ENCODE measurements around the gene LKAAEAR1.
"Not testable (repeated sequence)": the region's sequence is repeated elsewhere in the genome, so short reads cannot be mapped to it uniquely, and the experiment has no call there.

Gene LKAAEAR1, protein sequence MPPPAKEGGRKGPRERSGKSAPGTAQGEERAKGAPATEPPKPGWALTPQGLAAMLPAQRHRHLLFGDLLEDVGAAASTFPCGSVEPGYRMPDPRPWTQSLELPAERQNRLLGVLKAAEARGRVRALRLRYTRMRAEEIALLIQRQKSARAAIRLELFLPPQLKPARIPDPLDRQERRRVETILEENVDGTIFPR

DNA sequence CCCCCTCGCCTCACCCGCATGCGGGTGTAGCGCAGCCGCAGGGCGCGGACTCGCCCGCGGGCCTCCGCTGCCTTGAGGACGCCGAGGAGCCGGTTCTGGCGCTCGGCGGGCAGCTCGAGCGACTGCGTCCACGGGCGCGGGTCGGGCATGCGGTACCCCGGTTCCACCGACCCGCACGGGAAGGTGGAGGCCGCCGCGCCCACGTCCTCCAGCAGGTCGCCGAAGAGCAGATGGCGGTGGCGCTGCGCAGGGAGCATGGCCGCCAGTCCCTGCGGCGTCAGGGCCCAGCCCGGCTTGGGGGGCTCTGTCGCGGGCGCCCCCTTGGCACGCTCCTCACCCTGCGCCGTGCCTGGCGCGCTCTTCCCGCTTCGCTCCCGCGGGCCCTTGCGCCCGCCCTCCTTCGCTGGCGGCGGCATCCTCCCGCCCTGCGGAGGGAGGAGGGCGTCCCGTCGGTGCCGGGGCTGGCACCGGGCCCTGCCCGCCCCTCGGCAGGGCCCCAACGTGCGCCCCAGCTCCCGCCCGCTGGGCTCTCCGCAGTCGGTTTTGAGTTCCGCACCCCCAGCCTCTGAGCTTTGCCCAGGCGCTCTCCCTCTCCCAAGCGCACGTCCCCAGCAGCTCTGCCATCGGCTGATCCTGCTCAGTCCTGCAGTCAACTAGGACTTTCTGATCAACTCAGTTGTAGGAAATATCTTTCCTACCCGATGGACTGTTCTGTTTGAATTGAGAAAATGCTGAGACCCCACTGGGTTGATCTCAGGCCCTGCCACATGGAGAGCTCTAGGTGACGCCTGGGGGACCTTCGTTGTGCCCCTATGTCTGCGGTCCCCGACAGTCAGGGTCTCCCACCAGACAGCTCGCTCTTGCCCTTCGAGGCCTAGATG, at the start of gene LKAAEAR1:
LKAAEAR1 (minus strand) TSS at position 595 of the 881 bp plus-strand sequence; CDS start at position 416, 179 bp downstream.
- no peak for DNase-seq

DNA sequence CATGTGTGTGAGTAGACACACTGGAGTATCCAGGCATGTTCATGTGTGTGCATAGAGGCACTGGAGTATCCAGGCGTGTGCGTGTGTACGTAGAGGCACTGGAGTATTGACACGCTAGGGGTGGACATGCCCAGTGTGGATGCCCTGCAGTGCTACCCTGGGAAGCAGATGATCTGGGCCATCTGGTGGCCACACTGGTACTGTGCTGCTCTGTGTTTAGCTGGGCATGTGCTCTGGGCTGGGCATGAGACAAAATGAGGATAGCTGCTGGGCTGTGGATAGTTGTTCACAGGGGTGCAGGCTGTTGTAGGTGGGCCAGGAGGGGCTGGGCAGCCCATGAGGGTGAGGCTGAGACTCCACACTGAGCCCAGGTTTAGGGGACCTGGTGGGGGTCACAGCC, 47.2 kb upstream of the LKAAEAR1 start:
- peak in 1 of 2 experiments; percentile 26 for DNase-seq

DNA sequence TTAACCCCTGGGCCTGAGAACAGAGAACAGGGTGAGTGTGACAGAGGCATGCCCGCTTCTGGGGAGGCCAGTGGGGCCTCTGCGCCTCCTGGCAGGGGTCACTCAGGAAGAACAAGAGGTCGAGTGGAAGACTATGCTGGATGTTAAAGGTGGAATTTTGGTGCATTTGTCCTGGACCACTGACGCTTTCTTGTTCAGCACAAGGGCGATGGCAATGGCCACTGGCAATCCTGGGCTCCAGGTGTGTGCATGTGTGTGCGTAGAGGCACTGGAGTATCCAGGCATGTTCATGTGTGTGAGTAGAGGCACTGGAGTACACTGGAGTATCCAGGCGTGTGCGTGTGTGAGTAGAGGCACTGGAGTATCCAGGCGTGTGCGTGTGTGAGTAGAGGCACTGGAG, 46.7 kb upstream of the LKAAEAR1 start:
- no peak for DNase-seq

DNA sequence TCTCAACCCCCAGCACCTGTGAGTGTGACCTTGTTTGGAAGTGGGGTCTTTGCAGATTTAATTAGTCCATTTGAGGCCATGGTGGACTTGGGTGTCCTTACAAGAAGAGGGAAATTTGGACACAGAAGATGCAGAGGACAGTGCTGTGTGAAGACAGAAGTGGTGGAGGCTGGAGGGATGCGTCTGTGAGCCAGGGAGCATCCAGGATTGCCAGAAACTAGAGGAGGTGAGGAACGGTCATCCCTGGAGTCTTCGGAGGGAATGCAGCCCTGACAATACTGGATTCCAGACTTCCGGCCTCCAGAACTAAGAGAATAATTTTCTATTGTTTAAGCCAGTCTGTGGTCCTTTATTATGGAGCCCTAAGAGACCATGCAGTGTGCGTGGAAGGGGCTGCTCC, 46.1 kb upstream of the LKAAEAR1 start:
- no peak for DNase-seq

DNA sequence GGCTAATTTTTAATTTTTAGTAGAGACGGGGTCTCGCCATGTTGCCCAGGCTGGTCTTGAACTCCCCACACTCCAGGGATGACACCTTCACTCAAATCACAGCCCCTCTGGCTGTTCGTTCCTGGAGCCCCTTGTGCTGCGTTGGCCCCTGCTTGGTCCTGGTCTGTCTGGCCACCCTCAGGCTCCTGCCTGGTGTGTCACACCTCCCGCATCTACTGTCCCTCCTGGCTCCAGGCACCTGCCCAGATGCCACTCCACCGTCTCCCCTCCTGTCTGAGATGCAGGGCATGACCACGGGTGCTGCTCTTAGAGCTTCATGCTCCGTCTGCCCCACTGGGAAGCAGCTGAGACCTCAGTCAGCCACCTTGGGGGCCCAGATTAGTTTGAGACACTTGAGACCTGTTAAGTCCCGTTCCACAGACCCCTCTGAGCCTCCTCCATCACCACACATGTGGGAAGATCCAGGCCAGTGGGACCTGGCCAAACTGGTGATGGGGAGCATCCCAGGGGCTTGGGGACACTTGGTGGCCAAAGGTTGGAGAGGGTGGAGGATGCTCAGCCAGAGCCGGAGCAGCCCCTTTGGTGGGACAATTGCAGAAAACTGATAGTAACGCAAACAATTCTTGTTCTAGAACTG, 45.1 kb upstream of the LKAAEAR1 start:
- DNase-seq: no peak

DNA sequence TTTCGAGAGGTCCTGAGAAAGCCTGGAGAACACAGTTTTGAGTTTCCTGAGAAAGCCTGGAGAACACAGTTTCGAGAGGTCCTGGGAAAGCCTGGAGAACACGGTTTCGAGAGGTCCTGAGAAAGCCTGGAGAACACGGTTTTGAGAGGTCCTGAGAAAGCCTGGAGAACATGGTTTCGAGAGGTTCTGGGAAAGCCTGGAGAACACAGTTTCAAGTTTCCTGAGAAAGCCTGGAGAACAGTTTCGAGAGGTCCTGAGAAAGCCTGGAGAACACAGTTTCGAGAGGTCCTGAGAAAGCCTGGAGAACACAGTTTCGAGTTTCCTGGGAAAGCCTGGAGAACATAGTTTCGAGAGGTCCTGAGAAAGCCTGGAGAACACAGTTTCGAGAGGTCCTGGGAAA, 39.3 kb upstream of the LKAAEAR1 start:
- not testable (repeated sequence) for DNase-seq

DNA sequence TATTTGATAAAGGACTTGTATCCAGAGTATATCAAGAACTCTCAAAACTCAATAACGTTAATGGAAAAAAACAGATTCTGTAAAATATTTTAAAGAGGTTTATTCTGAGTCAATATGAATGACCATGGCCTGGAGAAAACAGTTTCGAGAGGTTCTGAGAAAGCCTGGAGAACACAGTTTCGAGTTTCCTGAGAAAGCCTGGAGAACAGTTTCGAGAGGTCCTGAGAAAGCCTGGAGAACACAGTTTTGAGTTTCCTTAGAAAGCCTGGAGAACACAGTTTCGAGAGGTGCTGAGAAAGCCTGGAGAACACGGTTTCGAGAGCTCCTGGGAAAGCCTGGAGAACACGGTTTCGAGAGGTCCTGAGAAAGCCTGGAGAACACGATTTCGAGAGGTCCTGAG, 38.7 kb upstream of the LKAAEAR1 start:
- DNase-seq: not testable (repeated sequence)

DNA sequence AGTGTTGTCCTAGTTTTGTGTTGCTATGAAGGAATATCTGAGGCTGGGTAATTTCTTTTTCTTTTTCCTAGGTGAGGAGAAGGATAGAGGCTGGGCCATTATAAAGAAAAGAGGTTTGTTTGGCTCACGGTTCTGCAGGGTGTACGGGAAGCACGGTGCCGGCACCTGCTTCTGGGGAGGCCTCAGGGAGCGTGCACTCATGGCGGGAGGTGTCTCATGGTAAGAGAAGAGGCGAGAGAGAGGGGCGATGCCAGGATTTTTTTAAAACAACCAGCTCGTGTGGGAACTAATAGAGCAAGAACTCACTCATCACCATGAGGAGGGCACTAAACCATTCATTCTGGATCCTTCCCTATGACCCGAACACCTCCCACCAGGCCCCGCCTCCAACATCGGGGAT, 37.4 kb upstream of the LKAAEAR1 start:
- DNase-seq: no peak

DNA sequence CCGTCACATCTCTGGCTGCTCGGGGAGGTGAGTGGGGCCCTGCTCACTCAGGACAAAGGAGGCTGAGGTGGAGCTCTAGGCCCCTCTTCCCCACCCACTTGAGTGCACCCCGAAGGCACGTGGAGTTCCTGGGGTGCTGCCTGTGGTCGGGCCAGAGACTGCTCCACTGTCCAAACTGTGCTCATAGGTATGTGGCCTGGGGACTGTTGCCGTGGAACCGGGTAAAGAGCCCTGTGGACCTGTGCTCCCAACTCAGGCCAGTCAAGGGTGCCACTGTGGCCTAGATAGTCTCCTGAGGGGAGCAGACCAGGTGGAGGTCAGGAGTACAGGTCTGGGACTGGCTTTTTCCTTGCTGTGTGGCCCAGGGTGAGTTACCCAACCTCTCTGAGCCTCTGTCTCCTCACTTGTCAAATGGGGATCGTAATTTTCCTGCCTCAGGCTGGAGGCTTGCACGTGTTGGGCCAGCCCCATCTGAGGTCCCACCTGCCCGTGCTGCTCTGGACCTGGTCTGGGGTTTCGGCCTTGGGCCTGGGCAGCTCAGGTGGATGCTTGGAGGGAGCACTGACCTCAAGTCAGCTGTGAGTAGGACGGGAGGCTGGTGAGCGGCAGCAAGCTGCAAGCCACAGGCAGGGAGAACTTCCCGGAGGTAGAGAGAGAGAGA, 35.6 kb upstream of the LKAAEAR1 start:
- no peak for DNase-seq

DNA sequence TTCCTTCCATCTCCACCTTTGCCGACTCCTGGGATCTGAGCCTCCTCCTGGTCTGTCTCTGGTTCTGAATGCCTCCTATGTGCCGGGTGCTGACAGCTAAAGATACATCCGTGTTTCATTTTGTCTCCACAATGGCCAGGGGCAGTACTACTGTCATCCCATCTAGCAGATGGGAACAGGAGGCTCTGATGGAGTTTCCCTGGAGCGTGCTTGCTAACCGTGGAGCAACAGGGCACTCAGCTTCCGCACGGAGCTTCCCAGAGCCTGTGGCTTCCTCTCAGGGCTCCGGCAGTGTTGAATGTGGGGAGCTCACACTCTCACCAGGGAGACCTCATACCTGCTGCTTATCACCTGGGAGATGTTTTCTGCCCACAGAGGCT, 35.1 kb upstream of the LKAAEAR1 start:
- no peak for DNase-seq

DNA sequence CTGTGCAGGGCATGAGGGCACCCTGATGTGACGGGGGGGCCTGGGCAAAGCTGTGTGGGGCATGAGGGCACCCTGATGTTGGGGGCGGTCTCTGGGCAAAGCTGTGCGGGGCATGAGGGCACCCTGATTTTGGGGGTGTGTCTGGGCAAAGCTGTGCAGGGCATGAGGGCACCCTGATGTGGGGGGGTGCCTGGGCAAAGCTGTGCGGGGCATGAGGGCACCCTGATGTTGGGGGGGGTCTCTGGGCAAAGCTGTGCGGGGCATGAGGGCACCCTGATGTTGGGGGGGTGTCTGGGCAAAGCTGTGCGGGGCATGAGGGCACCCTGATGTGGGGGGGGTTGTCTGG, 33.2 kb upstream of the LKAAEAR1 start:
- not testable (repeated sequence) for DNase-seq

DNA sequence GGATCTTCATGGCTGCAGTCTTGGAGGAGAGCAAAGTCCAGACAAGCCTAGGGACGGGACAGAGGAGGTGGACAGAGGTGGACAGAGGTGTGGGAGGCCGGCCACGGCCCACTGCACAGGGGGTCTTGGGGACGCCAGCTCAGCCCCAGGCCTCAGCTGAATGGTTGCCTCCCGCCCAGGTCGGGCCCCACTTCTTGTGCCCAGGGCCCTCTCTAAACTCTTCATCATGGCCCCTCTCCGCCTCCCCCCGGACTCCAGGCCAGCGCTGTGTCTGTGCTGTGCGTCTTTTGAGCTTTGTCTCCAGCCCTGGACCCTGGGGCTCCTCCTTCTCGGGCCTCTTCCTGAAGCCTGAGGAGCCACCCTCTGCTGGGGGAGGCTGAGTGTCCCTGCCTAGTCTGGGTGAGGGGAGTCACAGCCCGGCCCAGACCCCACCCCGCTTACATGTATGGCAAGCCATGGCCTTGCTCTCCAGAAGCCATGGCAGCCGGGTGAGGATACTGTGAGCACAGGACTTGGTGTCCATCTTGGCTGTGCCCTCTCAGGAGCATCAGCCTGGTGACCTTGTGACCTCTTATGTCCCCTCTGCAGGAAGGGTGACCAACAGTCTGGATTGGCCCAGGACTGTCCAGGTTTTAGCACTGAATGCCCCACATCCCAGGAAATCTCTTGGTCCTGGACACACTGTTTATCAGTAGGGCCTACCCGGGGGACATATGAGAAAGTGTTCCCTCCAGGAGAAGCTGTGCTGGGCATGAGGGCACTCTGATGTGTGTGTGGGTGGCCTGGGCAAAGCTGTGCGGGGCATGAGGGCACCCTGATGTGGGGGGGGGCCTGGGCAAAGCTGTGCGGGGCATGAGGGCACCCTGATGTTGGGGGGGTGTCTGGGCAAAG, 32.6 kb upstream of the LKAAEAR1 start:
- DNase-seq: no peak

DNA sequence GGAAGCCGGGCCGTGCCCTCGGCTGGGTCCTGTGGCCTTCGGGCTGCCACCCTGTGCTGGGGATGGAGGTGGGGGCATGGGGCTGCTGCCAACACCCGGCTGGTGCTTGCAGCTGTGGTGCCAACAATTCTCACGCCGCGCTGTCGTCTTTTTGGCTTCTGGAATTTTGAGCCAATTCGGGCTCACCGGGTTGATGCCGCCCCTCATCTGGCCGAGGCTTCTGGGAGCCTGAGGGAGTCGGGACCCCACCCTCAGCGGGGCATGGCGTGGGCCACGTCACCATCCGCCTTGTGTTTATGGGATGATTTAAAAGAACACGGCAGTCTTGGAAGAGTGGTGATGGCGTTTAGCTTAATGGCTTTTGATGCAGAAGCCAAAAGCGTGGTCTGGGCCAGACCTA, 31.8 kb upstream of the LKAAEAR1 start:
- no peak for DNase-seq

DNA sequence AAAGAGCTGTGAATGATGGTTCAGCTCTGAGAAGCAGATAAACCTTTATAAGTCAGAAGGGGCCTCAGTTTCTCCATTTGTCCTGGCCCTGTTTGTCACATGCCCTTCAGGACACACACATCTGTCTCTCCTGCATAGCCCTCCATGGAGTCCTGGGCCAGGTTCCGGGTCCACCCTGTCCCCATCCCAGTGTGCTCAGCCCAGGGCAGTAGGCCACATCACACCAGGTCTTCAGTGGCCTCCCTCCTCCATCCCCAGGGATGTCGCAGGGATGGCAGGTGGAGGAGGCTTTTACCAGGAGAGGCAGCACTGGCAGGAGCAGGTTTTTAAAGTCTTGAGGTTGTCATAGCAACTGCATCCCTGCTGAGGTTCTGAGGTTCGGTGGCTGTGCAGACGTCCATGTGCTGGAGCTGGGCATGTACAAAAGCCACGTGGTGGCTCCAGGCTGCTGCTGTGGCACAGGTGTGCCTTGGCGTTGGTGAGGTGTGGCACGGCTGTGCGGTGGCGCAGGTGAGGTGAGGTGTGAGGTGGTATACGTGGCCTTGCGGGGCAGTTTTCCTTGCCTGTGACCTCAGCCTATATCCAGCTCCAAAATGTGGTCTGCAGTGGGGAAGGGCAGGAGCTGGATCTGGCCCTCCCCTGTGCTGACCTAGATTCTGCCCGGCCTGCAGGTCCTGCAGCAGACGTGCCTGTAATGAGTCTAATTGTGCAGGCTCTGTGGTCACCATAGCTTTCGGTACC, 31.1 kb upstream of the LKAAEAR1 start:
- DNase-seq: no peak

DNA sequence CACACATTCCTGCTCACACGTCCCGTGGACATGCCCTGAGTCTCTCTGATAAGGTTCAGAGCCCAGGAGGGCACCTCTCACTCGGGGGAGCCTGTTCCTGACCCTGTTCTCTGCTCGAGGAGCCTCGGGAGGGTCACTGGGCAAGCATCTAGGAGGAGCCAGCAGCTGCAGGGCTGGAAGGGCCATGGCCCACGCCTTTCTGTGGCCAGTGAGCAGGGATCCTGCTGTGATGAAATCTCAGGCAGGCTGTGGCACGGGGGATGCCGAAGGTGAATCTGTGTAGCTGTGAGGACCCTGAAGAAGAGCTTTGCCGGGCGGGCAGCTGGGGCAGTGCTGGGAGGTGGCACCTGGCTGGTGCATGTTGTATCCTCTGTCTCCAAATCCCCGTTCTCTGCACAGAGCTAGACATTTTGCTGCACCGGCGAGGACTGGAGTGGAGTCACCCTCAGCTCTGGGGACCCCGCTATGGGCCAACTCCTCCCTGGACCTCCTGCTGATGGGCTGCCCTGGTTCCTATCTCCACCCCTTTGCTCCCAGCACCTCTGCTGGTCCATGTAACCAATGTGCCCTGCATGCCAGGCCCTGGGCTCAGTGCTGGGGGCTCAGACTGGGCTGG, 30.3 kb upstream of the LKAAEAR1 start:
- DNase-seq: no peak

DNA sequence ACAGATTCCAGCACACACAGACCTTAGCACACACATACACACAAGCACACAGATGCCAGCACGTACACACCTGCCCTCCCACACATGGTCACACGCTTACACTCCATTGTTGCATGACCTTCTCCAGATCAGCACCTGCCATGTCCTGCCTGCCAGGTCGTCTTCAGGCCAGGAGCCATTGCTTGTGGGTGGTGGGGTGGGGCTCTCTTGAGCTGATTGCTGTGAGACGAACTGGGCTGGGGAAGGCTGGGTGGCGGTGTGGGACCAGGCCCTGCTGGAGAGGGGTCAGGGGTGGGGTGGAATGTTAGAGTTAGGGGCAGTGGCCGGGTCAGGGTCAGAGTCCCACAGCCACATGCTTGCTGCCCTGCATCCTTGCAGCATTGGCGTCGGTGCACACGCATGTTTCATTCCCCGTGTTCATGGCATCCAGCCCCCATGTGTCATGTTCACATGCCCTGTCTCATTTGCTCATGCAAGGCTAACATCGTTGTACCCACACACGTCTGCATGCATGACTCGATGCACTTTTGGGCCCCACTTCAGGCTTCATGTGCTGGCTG, 29.7 kb upstream of the LKAAEAR1 start:
- DNase-seq: no peak

DNA sequence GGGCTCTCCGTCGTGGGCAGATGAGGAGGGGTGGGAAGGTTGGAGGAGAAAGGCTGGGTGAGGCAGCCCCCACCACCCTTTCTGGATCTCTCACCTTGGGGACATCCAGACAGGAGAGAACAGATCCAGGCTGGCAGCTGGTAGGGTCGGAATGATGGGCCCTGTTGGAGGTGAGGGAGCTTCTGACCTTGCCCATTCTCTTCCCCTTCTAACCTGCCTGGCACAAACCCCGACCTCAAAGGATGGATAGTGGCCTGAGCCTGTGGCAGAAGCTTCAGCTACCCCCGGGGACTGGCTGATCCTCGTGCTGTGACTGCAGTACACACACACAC, 29.2 kb upstream of the LKAAEAR1 start:
- DNase-seq: no peak

DNA sequence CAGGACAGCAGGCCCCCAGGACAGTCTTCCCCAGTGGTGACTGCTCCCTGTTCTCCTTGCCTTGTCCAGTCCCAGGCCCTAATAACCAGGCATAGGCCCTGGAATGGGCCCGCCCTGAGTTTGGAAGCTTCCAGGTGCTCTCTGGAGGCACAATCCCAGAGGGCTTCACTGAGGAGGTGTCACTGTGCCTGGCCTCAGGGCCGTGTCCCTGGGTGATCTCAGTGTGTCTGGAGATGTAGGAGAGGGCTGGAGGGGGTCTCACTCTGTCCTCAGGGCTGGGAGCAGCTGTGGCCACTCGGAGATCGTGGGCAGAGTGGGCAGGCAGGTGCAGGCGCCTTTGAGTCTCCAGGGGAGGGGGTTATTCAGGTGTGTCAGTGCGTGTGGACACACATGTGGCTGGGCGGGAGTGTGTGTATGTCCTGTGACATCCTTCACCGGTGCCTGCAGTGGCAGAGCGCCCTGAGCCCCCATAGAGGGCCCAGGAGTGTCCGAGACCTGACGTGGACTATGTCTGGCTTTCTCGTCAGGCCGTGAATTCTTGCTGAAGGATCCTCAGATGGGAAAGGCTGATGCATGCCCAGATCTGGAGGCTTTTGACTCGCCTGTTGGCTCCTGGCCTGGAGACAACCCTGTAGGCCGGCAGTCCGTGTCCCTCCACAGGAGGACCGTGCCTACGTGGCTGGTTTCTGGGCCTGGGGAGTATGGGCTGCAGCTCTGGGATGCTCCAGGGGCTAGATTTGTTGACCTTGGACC, 28.7 kb upstream of the LKAAEAR1 start:
- no peak for DNase-seq

DNA sequence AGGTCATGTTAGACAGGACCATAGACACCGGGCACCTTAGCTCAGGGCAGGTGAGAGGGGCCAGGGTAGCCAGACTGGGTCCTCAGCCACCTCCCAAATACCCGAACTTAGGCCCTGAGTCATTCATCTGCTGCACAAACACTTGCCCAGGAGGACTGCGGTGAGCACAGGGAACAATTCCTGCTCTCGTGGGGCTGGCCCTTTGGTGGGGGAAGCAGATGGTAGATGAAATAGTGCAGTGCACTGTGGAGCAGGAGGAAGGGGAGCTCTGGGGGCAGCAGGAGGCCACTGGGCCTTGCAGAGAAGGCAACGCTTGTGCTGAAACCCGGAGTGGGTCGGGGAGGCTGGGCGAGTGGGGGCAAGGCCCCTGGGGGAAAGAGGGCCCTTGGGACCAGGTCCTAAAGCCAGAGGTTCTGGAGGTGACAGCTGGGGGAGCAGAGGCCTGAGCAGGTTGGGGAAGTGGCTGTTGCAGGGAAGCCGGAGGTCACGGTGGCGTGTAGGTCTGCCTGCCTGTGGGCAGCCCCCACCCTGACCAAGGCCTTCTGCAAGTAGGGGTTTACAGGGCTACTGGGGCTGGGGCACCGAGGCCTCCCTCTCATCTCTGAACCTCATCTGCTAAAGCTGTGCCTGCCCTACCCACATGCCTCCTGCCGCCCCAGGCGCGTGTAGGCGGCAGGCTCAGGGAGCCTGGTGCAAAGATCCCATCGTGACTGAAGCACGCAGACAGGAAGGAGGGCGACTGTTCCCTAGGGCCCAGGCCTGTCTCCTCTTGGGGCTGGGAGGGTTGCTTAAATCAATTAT, 27.8 kb upstream of the LKAAEAR1 start:
- DNase-seq: no peak
